HG02571 (cell line): ENCODE data around the gene ERC1.
"Not testable (repeated sequence)": the region's sequence is repeated elsewhere in the genome, so short reads cannot be mapped to it uniquely, and the experiment has no call there.

Experiments used
- ATAC-seq: cut with Tn5 transposase; IDR thresholded peaks from one replicate; pipeline ENCODE4 v1.9.1; 2021; ENCODE audit warnings: mild to moderate bottlenecking, moderate library complexity; ENCODE audit not compliant: unreplicated experiment

ERC1 gene

GRCh38 chr12:1347294-1347693, 356.3 kb downstream of the ERC1 start:
- ATAC-seq, result no peak

GRCh38 chr12:1348606-1349005, 357.6 kb downstream of the ERC1 start:
- ATAC-seq, result no peak

GRCh38 chr12:1350055-1350933, 359.3 kb downstream of the ERC1 start:
- no peak for ATAC-seq

GRCh38 chr12:1350934-1351240, 359.9 kb downstream of the ERC1 start:
- ATAC-seq, result no peak

GRCh38 chr12:1351926-1352325, 360.9 kb downstream of the ERC1 start:
- ATAC-seq, result no peak

- no peak for ATAC-seq
Observed at GRCh38 chr12:1353451-1353850, 362.4 kb downstream of the ERC1 start.

GRCh38 chr12:1355396-1355795, 364.4 kb downstream of the ERC1 start:
- no peak for ATAC-seq

- not testable (repeated sequence) for ATAC-seq
Observed at GRCh38 chr12:1355871-1356270, 364.8 kb downstream of the ERC1 start.

GRCh38 chr12:1356285-1356684, 365.3 kb downstream of the ERC1 start:
- ATAC-seq, result no peak

GRCh38 chr12:1357171-1357570, 366.1 kb downstream of the ERC1 start:
- ATAC-seq, result no peak

- ATAC-seq, result no peak
Observed at GRCh38 chr12:1357711-1358110, 366.7 kb downstream of the ERC1 start.

GRCh38 chr12:1360441-1361210, 369.6 kb downstream of the ERC1 start:
- no peak for ATAC-seq

GRCh38 chr12:1362143-1362662, 371.2 kb downstream of the ERC1 start:
- ATAC-seq, result no peak

- ATAC-seq, result no peak
Observed at GRCh38 chr12:1365703-1366102, 374.7 kb downstream of the ERC1 start.

GRCh38 chr12:1367331-1368291, 376.6 kb downstream of the ERC1 start:
- no peak for ATAC-seq

GRCh38 chr12:1369460-1369859, 378.4 kb downstream of the ERC1 start:
- no peak for ATAC-seq

GRCh38 chr12:1369938-1370500, 379.0 kb downstream of the ERC1 start:
- no peak for ATAC-seq

GRCh38 chr12:1373901-1374735, 383.1 kb downstream of the ERC1 start:
- no peak for ATAC-seq

GRCh38 chr12:1375323-1375722, 384.3 kb downstream of the ERC1 start:
- ATAC-seq, result no peak

- ATAC-seq, result no peak
Observed at GRCh38 chr12:1377117-1377516, 386.1 kb downstream of the ERC1 start.
